ENCODE data around the gene FCAR. TPM values are rescaled to one million over a fixed set of nuclear protein-coding genes. Genes with fewer than 3 reads are reported as not detected.

FCAR gene
- total RNA-seq = not detected in 2 replicates

GRCh38 chr19:54873990-54874389 lies at the start of gene FCAR:
Gene FCAR (plus strand): TSS chr19:54874235. CDS start chr19:54874290, 55 bp downstream.

GRCh38 chr19:54832496-54832895 lies 41.5 kb upstream of the FCAR start, which contains the start of gene KIR2DS4:
Gene KIR2DS4 (plus strand): TSS chr19:54832676.

GRCh38 chr19:54850061-54850640 lies 23.9 kb upstream of the FCAR start, which contains the start of gene KIR3DL2:
Gene KIR3DL2 (plus strand): TSS chr19:54850443. CDS start chr19:54850476, 33 bp downstream.

GRCh38 chr19:54905803-54906511 lies 31.9 kb downstream of the FCAR start, which contains the start of gene NCR1:
Gene NCR1 (plus strand): TSS chr19:54906148. CDS start chr19:54906188, 40 bp downstream.

Other genes with a start within 250 kb of the FCAR start
- gene LILRB1, start 243.8 kb upstream of the FCAR start, total RNA-seq = not detected in 2 replicates
- gene LILRB4, start 211.2 kb upstream of the FCAR start, total RNA-seq = not detected in 2 replicates
- not detected in 2 replicates for gene KIR3DL3, start 149.8 kb upstream of the FCAR start, total RNA-seq
- gene KIR2DL3, start 135.7 kb upstream of the FCAR start, total RNA-seq = not detected in 2 replicates
- not detected in 2 replicates for gene KIR2DL1, start 104.4 kb upstream of the FCAR start, total RNA-seq
- gene KIR2DL4, start 70.6 kb upstream of the FCAR start, total RNA-seq = not detected in 2 replicates
- not detected in 2 replicates for gene KIR3DL1, start 57.8 kb upstream of the FCAR start, total RNA-seq
- not detected in 2 replicates for gene KIR2DS4, start 41.6 kb upstream of the FCAR start, total RNA-seq
- not detected in 2 replicates for gene KIR3DL2, start 23.8 kb upstream of the FCAR start, total RNA-seq
- not detected in 2 replicates for gene NCR1, start 31.9 kb downstream of the FCAR start, total RNA-seq
- not detected in 2 replicates for gene NLRP7, start 73.3 kb downstream of the FCAR start, total RNA-seq
- gene NLRP2, start 92.1 kb downstream of the FCAR start, total RNA-seq = 0.14 TPM in 1 of 2 replicates, not detected in the other
- gene GP6, start 164.0 kb downstream of the FCAR start, total RNA-seq = not detected in 2 replicates
- 4.6 and 8.7 TPM in 2 replicates for gene RDH13, start 188.9 kb downstream of the FCAR start, total RNA-seq
- 0.09 and 0.85 TPM in 2 replicates for gene EPS8L1, start 201.6 kb downstream of the FCAR start, total RNA-seq
- 23.8 and 26.1 TPM in 2 replicates for gene PPP1R12C, start 243.4 kb downstream of the FCAR start, total RNA-seq